Fibroblast of villous mesenchyme (primary cell): ENCODE results near the gene ENDOU. TPM values are rescaled to one million over a fixed set of nuclear protein-coding genes. Genes with fewer than 3 reads are reported as not detected.

Source experiments
- total RNA-seq: library from RNA; depleted of rRNA; stranded (reverse); fragments of >200 nt; gene quantifications from 2 replicates; pipeline ENCODE4 v1.2.3, GENCODE V29; 2012

ENDOU gene
- total RNA-seq, 1 donor = not detected

Other genes with a start within 250 kb of the ENDOU start
- 19.0 and 26.3 TPM in 2 replicates for gene RPAP3, start 19.5 kb downstream of the ENDOU start, total RNA-seq
- 3.2 and 9.1 TPM in 2 replicates for gene RAPGEF3, start 33.4 kb upstream of the ENDOU start, total RNA-seq
- gene SLC48A1, start 47.7 kb upstream of the ENDOU start, total RNA-seq = 10.6 and 19.4 TPM in 2 replicates
- gene HDAC7, start 94.4 kb upstream of the ENDOU start, total RNA-seq = 39.9 and 47.9 TPM in 2 replicates
- 8.2 and 18.4 TPM in 2 replicates for gene VDR, start 179.5 kb upstream of the ENDOU start, total RNA-seq
- gene TMEM106C, start 238.1 kb upstream of the ENDOU start, total RNA-seq = 60.2 and 100 TPM in 2 replicates